Neural crest cell (in vitro differentiated cells): ENCODE data around the gene FLVCR1. TPM values are rescaled to one million over a fixed set of nuclear protein-coding genes. Genes with fewer than 3 reads are reported as not detected.

ENCODE experiments used
- DNase-seq: peaks from one replicate; pipeline ENCODE4 v3.0.0; 2021; ENCODE audit warnings: low read depth, mixed read lengths, low spot score
- H3K27ac Mint-ChIP-seq: one replicate; pipeline ENCODE4 v1.8.0; 2021; ENCODE audit warnings: mild to moderate bottlenecking, mixed read lengths; ENCODE audit not compliant: unreplicated experiment
- H3K27me3 Mint-ChIP-seq: 2 replicates; pipeline ENCODE4 v1.8.0; 2021; ENCODE audit warnings: low read depth, mild to moderate bottlenecking, mixed read lengths
- H3K36me3 Mint-ChIP-seq: 2 replicates; pipeline ENCODE4 v1.8.0; 2021; ENCODE audit warnings: low read depth, mild to moderate bottlenecking, mixed read lengths
- H3K4me1 Mint-ChIP-seq: 2 replicates; pipeline ENCODE4 v1.8.0; 2021; ENCODE audit warnings: mixed read lengths
- H3K4me3 Mint-ChIP-seq: one replicate; pipeline ENCODE4 v1.8.0; 2021; ENCODE audit warnings: mild to moderate bottlenecking, mixed read lengths
- H3K9me3 Mint-ChIP-seq: 2 replicates; pipeline ENCODE4 v1.8.0; 2021; ENCODE audit warnings: mixed read lengths
- CTCF ChIP-seq: fragments of 200-600 bp; sonication (generic); conservative IDR thresholded peaks from 2 replicates; pipeline ENCODE4 v1.5.0; 2021; ENCODE audit warnings: antibody characterized with exemption, mild to moderate bottlenecking
- total RNA-seq: library from RNA; stranded (reverse); gene quantifications from 2 replicates; pipeline ENCODE4 v1.2.1, GENCODE V29; 2021

FLVCR1 gene
- total RNA-seq, 1 donor from 2014 or later, result 31.4 TPM

- Mint-ChIP-seq H3K27ac (no peak overlapping the region), H3K4me3 (no peak overlapping the region), H3K27me3 (peaks cover 7% of the 10 kb centered on the region), H3K4me1 (peaks cover 30% of the 10 kb centered on the region), H3K36me3 (no peaks in the 10 kb centered on the region), H3K9me3 (no peaks in the 10 kb centered on the region)
- no peak for DNase-seq
- no peak for TF ChIP-seq CTCF
Observed at GRCh38 chr1:212918824-212919223, 60.7 kb downstream of the FLVCR1 start.

GRCh38 chr1:212920246-212920645 lies 62.2 kb downstream of the FLVCR1 start:
- Mint-ChIP-seq H3K27ac (no peak overlapping the region), H3K36me3 (no peaks in the 10 kb centered on the region), H3K4me1 (peaks cover 23% of the 10 kb centered on the region), H3K27me3 (peaks cover 2% of the 10 kb centered on the region), H3K4me3 (no peak overlapping the region), H3K9me3 (no peaks in the 10 kb centered on the region)
- no peak for DNase-seq
- TF ChIP-seq CTCF, result no peak

- Mint-ChIP-seq H3K36me3 (no peaks in the 10 kb centered on the region), H3K27ac (no peak overlapping the region), H3K27me3 (peaks cover 2% of the 10 kb centered on the region), H3K4me1 (peaks cover 19% of the 10 kb centered on the region), H3K9me3 (no peaks in the 10 kb centered on the region), H3K4me3 (no peak overlapping the region)
- TF ChIP-seq CTCF, result no peak
- DNase-seq, result no peak
Observed at GRCh38 chr1:212920896-212921295, 62.8 kb downstream of the FLVCR1 start.

- Mint-ChIP-seq H3K9me3 (no peaks in the 10 kb centered on the region), H3K4me3 (no peak overlapping the region), H3K4me1 (peaks cover 15% of the 10 kb centered on the region), H3K36me3 (no peaks in the 10 kb centered on the region), H3K27ac (no peak overlapping the region), H3K27me3 (peaks cover 2% of the 10 kb centered on the region)
- TF ChIP-seq CTCF, result no peak
- no peak for DNase-seq
Observed at GRCh38 chr1:212922016-212922415, 63.9 kb downstream of the FLVCR1 start.

GRCh38 chr1:212926372-212926771 lies 68.3 kb downstream of the FLVCR1 start:
- Mint-ChIP-seq H3K4me1 (peaks cover 26% of the 10 kb centered on the region), H3K27ac (no peak overlapping the region), H3K9me3 (no peaks in the 10 kb centered on the region), H3K27me3 (no peaks in the 10 kb centered on the region), H3K4me3 (no peak overlapping the region), H3K36me3 (no peaks in the 10 kb centered on the region)
- TF ChIP-seq CTCF, result no peak
- no peak for DNase-seq
